ENCODE measurements around the gene ME1. TPM values are rescaled to one million over a fixed set of nuclear protein-coding genes. Genes with fewer than 3 reads are reported as not detected.
"Not testable (repeated sequence)": the region's sequence is repeated elsewhere in the genome, so short reads cannot be mapped to it uniquely, and the experiment has no call there.

The ME1 gene
- total RNA-seq, 2 experiments from 2014 or later = 0.50 to 0.88 TPM

GRCh38 chr6:83459663-83460062 is 28.8 kb upstream of the ME1 start:
- Mint-ChIP-seq H3K9me3 (no peaks in the 10 kb centered on the region), H3K4me1 (no peaks in the 10 kb centered on the region), H3K27me3 (peaks cover 8% of the 10 kb centered on the region), H3K4me3 (no peak overlapping the region), H3K27ac (no peak overlapping the region), H3K36me3 (no peaks in the 10 kb centered on the region)
- POLR2A ChIA-PET = no interaction called here
- ATAC-seq (ENCODE audit: low read depth) (no peak), DNase-seq (no peak)

GRCh38 chr6:83450015-83450414 is 19.2 kb upstream of the ME1 start:
- ATAC-seq (ENCODE audit: low read depth); H3K4me1 Mint-ChIP-seq; POLR2A ChIA-PET; H3K9me3 Mint-ChIP-seq; H3K4me3 Mint-ChIP-seq; H3K27ac Mint-ChIP-seq; DNase-seq; H3K27me3 Mint-ChIP-seq; H3K36me3 Mint-ChIP-seq: not testable (repeated sequence)

- ATAC-seq (ENCODE audit: low read depth); H3K27ac Mint-ChIP-seq; POLR2A ChIA-PET; H3K4me1 Mint-ChIP-seq; H3K9me3 Mint-ChIP-seq; DNase-seq; H3K27me3 Mint-ChIP-seq; H3K4me3 Mint-ChIP-seq; H3K36me3 Mint-ChIP-seq: not testable (repeated sequence)
Measured at GRCh38 chr6:83444086-83444699, 13.3 kb upstream of the ME1 start.

- H3K27ac Mint-ChIP-seq = no peak overlapping the region
- DNase-seq = no peak
- no peak overlapping the region for H3K4me3 Mint-ChIP-seq
- no peaks in the 10 kb centered on the region for H3K36me3 Mint-ChIP-seq
- no peaks in the 10 kb centered on the region for H3K9me3 Mint-ChIP-seq
- H3K4me1 Mint-ChIP-seq = no peaks in the 10 kb centered on the region
- POLR2A ChIA-PET = no interaction called here
- no peaks in the 10 kb centered on the region for H3K27me3 Mint-ChIP-seq
- no peak for ATAC-seq (ENCODE audit: low read depth)
Measured at GRCh38 chr6:83443516-83443915, 12.7 kb upstream of the ME1 start.

- no peaks in the 10 kb centered on the region for H3K27me3 Mint-ChIP-seq
- H3K27ac Mint-ChIP-seq = no peak overlapping the region
- no peaks in the 10 kb centered on the region for H3K9me3 Mint-ChIP-seq
- POLR2A ChIA-PET = no interaction called here
- H3K4me1 Mint-ChIP-seq = no peaks in the 10 kb centered on the region
- no peak overlapping the region for H3K4me3 Mint-ChIP-seq
- ATAC-seq (ENCODE audit: low read depth) (no peak), DNase-seq (no peak)
- H3K36me3 Mint-ChIP-seq = no peaks in the 10 kb centered on the region
Measured at GRCh38 chr6:83442752-83443151, 11.9 kb upstream of the ME1 start.

GRCh38 chr6:83439201-83439600 is 8.3 kb upstream of the ME1 start:
- Mint-ChIP-seq H3K27ac (no peak overlapping the region), H3K9me3 (no peaks in the 10 kb centered on the region), H3K27me3 (no peaks in the 10 kb centered on the region), H3K4me1 (no peaks in the 10 kb centered on the region), H3K4me3 (no peak overlapping the region), H3K36me3 (no peaks in the 10 kb centered on the region)
- ATAC-seq (ENCODE audit: low read depth) = no peak
- no peak for DNase-seq
- POLR2A ChIA-PET = no interaction called here

GRCh38 chr6:83436674-83437073 is 5.8 kb upstream of the ME1 start:
- no peak for DNase-seq
- Mint-ChIP-seq H3K9me3 (no peaks in the 10 kb centered on the region), H3K27ac (no peak overlapping the region), H3K36me3 (no peaks in the 10 kb centered on the region), H3K4me3 (no peak overlapping the region), H3K27me3 (peaks cover 8% of the 10 kb centered on the region), H3K4me1 (no peaks in the 10 kb centered on the region)
- POLR2A ChIA-PET = no interaction called here
- ATAC-seq (ENCODE audit: low read depth) = no peak

- H3K27ac Mint-ChIP-seq = no peak overlapping the region
- ATAC-seq (ENCODE audit: low read depth) (no peak), DNase-seq (no peak)
- H3K27me3 Mint-ChIP-seq = peaks cover 27% of the 10 kb centered on the region
- H3K4me3 Mint-ChIP-seq = no peak overlapping the region
- H3K4me1 Mint-ChIP-seq = no peaks in the 10 kb centered on the region
- H3K36me3 Mint-ChIP-seq = no peaks in the 10 kb centered on the region
- H3K9me3 Mint-ChIP-seq = no peaks in the 10 kb centered on the region
- POLR2A ChIA-PET = no interaction called here
Measured at GRCh38 chr6:83433177-83433576, 2.3 kb upstream of the ME1 start.

GRCh38 chr6:83432636-83433035 is 1.8 kb upstream of the ME1 start:
- H3K27me3 Mint-ChIP-seq = peaks cover 27% of the 10 kb centered on the region
- ATAC-seq (ENCODE audit: low read depth) = no peak
- H3K4me3 Mint-ChIP-seq = no peak overlapping the region
- no peaks in the 10 kb centered on the region for H3K9me3 Mint-ChIP-seq
- H3K4me1 Mint-ChIP-seq = no peaks in the 10 kb centered on the region
- POLR2A ChIA-PET = no interaction called here
- no peaks in the 10 kb centered on the region for H3K36me3 Mint-ChIP-seq
- H3K27ac Mint-ChIP-seq = no peak overlapping the region
- no peak for DNase-seq

- POLR2A ChIA-PET = no interaction called here
- H3K9me3 Mint-ChIP-seq = no peaks in the 10 kb centered on the region
- H3K27ac Mint-ChIP-seq = no peak overlapping the region
- DNase-seq = no peak
- no peak overlapping the region for H3K4me3 Mint-ChIP-seq
- ATAC-seq (ENCODE audit: low read depth) = no peak
- peaks cover 27% of the 10 kb centered on the region for H3K27me3 Mint-ChIP-seq
- no peaks in the 10 kb centered on the region for H3K4me1 Mint-ChIP-seq
- H3K36me3 Mint-ChIP-seq = no peaks in the 10 kb centered on the region
Measured at GRCh38 chr6:83431545-83432155, 799 bp upstream of the ME1 start.

- Mint-ChIP-seq H3K27ac (no peak overlapping the region), H3K4me1 (no peaks in the 10 kb centered on the region), H3K9me3 (peaks cover 2% of the 10 kb centered on the region), H3K4me3 (no peak overlapping the region), H3K27me3 (peaks cover 27% of the 10 kb centered on the region), H3K36me3 (no peaks in the 10 kb centered on the region)
- POLR2A ChIA-PET = no interaction called here
- DNase-seq (no peak), ATAC-seq (ENCODE audit: low read depth) (no peak)
Measured at GRCh38 chr6:83429857-83430610, 817 bp downstream of the ME1 start.

- ATAC-seq (ENCODE audit: low read depth) (no peak), DNase-seq (no peak)
- Mint-ChIP-seq H3K9me3 (peaks cover 5% of the 10 kb centered on the region), H3K27me3 (peaks cover 27% of the 10 kb centered on the region), H3K4me1 (no peaks in the 10 kb centered on the region), H3K4me3 (no peak overlapping the region), H3K36me3 (no peaks in the 10 kb centered on the region), H3K27ac (no peak overlapping the region)
- POLR2A ChIA-PET = no interaction called here
Measured at GRCh38 chr6:83429269-83429668, 1.6 kb downstream of the ME1 start.

- Mint-ChIP-seq H3K9me3 (peaks cover 7% of the 10 kb centered on the region), H3K27ac (no peak overlapping the region), H3K36me3 (no peaks in the 10 kb centered on the region), H3K4me3 (no peak overlapping the region), H3K27me3 (peaks cover 4% of the 10 kb centered on the region), H3K4me1 (no peaks in the 10 kb centered on the region)
- POLR2A ChIA-PET = no interaction called here
- no peak for DNase-seq
- no peak for ATAC-seq (ENCODE audit: low read depth)
Measured at GRCh38 chr6:83424392-83425018, 6.3 kb downstream of the ME1 start.
